COLO668 (cell line): ENCODE data around the gene C15orf62.
A peak's percentile ranks its signal among the peaks of the same experiment; 100 is the strongest.

Experiments used
- DNase-seq: peaks from one replicate; lab custom pipeline; 2025; ENCODE audit not compliant: unreplicated experiment; lab: John Stamatoyannopoulos, UW

C15orf62 gene

GRCh38 chr15:40769274-40770146 is at the start of gene C15orf62:
TSS of gene C15orf62 (plus strand) at chr15:40769980. CDS start at chr15:40770496, 516 bp downstream.
- peak; percentile 86 for DNase-seq

GRCh38 chr15:40721701-40722100 is 48.1 kb upstream of the C15orf62 start:
- DNase-seq, result no peak

GRCh38 chr15:40722354-40722753 is 47.4 kb upstream of the C15orf62 start:
- no peak for DNase-seq

GRCh38 chr15:40722934-40723333 is 46.8 kb upstream of the C15orf62 start:
- no peak for DNase-seq

- DNase-seq, result no peak
Observed at GRCh38 chr15:40723919-40724318, 45.9 kb upstream of the C15orf62 start.

- DNase-seq, result no peak
Observed at GRCh38 chr15:40731034-40731433, 38.7 kb upstream of the C15orf62 start.

GRCh38 chr15:40736575-40736974 is 33.2 kb upstream of the C15orf62 start:
- no peak for DNase-seq

- DNase-seq, result no peak
Observed at GRCh38 chr15:40737048-40737447, 32.7 kb upstream of the C15orf62 start.

- DNase-seq, result no peak
Observed at GRCh38 chr15:40739047-40739446, 30.7 kb upstream of the C15orf62 start.

GRCh38 chr15:40739854-40740253 is 29.9 kb upstream of the C15orf62 start:
- no peak for DNase-seq

- no peak for DNase-seq
Observed at GRCh38 chr15:40743485-40743901, 26.3 kb upstream of the C15orf62 start.

GRCh38 chr15:40743921-40744814 is 25.6 kb upstream of the C15orf62 start:
- no peak for DNase-seq

- DNase-seq, result no peak
Observed at GRCh38 chr15:40744815-40745152, 25.0 kb upstream of the C15orf62 start.

- DNase-seq, result no peak
Observed at GRCh38 chr15:40746916-40747418, 22.8 kb upstream of the C15orf62 start.

GRCh38 chr15:40747685-40748631 is 21.8 kb upstream of the C15orf62 start:
- DNase-seq, result no peak

GRCh38 chr15:40749151-40749630 is 20.6 kb upstream of the C15orf62 start:
- no peak for DNase-seq

GRCh38 chr15:40750885-40751284 is 18.9 kb upstream of the C15orf62 start:
- DNase-seq, result no peak

- DNase-seq, result no peak
Observed at GRCh38 chr15:40751745-40752144, 18.0 kb upstream of the C15orf62 start.

GRCh38 chr15:40754574-40754882 is 15.3 kb upstream of the C15orf62 start:
- DNase-seq, result peak; percentile 35
